ENCODE results near the gene ZNHIT1.

DNA sequence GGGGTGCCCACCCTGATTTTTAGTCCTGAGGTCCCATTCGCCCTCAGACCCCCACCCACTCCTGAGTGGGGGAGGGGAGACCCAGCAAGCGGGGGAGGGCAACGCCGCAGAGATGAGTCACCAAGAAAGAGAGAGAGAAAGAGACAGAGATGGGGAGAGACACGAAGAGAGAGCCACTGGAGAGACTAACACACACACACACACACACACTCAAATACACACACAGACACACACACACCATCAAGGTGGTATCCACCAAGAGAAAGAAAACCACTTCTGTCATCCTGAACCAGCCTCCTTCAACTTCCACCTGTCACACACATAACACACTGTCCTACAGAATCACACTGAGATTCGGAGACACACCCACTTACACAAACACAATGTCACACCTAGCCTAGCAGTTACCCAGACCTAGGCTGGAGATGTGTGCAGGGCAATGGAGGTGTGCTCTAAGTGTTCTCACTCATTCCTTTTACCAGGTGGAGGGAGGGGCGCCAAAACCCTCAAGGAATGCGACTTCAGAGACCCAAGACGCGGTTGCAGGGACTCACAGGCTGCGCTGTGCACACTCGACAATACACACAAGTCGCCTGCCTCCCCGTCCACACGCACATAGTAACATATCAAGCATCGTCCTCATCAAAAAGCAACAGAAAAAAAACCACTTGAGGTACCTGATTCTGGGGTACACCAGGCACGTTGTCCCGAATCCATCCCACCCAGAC, 48.7 kb upstream of the ZNHIT1 start:
- TF ChIP-seq, protein P1, sequence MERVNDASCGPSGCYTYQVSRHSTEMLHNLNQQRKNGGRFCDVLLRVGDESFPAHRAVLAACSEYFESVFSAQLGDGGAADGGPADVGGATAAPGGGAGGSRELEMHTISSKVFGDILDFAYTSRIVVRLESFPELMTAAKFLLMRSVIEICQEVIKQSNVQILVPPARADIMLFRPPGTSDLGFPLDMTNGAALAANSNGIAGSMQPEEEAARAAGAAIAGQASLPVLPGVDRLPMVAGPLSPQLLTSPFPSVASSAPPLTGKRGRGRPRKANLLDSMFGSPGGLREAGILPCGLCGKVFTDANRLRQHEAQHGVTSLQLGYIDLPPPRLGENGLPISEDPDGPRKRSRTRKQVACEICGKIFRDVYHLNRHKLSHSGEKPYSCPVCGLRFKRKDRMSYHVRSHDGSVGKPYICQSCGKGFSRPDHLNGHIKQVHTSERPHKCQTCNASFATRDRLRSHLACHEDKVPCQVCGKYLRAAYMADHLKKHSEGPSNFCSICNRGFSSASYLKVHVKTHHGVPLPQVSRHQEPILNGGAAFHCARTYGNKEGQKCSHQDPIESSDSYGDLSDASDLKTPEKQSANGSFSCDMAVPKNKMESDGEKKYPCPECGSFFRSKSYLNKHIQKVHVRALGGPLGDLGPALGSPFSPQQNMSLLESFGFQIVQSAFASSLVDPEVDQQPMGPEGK (CRISPR knock-in tag; IDR thresholded peaks at IDR 0.05; ENCODE audit: borderline replicate concordance) = no peak
- no peak for TF ChIP-seq ZFP30 (CRISPR knock-in tag; IDR thresholded peaks at IDR 0.05)
- no peak for TF ChIP-seq SNAI2 (CRISPR knock-in tag; IDR thresholded peaks at IDR 0.05)
- TF ChIP-seq CSDC2 (CRISPR knock-in tag; IDR thresholded peaks at IDR 0.05) = no peak
- TF ChIP-seq ZFP3 (CRISPR knock-in tag; IDR thresholded peaks at IDR 0.05) = no peak
- TF ChIP-seq ZC3H10 (CRISPR knock-in tag; IDR thresholded peaks at IDR 0.05) = no peak
